Measurements from ENCODE around the gene ARFGEF3.
"Not testable (repeated sequence)": the region's sequence is repeated elsewhere in the genome, so short reads cannot be mapped to it uniquely, and the experiment has no call there.

The ARFGEF3 gene

DNA sequence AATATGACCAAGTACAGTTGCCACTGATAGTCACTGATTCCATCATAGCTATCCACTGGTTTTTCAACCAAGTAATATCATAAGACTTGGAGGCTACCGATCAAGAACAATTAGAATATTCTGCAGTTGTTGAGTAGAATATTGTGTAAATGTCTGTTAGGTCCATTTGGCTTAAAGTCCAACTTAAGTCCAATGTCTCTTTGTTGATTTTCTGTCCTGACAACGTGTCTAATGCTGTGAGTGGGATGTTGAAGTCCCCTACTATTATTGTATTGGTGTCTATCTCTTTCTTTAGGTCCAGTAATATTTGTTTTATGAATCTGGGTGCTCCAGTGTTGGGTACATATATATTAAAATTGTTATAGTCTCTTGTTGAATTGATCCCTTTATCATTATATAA is 13.9 kb downstream of the ARFGEF3 start:
- no peak for DNase-seq

DNA sequence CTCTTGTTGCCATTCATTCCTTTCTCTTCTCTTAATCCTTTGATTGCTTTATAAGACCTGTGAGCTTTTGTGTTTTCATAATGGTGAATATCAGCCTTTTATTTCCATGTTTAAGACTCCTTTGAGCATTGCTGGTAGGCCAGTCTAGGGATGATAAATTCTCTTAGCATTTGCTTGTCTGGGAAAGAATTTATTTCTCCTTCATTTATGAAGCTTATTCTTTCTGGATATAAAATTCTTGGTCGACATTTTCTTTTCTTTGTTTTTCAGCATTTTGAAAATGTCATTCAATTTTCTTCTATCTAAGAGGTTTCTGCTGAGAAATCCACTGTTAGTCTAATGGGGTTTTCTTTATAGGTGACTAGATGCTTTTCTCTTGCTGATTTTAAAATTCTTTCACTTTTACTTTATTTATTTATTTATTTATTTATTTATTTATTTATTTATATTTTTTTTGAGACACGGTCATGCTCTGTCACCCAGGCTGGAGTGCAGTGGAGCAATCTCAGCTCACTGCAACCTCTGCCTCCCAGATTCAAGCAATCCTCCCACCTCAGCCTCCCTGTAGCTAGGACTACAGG is 15.0 kb downstream of the ARFGEF3 start:
- no peak for DNase-seq

DNA sequence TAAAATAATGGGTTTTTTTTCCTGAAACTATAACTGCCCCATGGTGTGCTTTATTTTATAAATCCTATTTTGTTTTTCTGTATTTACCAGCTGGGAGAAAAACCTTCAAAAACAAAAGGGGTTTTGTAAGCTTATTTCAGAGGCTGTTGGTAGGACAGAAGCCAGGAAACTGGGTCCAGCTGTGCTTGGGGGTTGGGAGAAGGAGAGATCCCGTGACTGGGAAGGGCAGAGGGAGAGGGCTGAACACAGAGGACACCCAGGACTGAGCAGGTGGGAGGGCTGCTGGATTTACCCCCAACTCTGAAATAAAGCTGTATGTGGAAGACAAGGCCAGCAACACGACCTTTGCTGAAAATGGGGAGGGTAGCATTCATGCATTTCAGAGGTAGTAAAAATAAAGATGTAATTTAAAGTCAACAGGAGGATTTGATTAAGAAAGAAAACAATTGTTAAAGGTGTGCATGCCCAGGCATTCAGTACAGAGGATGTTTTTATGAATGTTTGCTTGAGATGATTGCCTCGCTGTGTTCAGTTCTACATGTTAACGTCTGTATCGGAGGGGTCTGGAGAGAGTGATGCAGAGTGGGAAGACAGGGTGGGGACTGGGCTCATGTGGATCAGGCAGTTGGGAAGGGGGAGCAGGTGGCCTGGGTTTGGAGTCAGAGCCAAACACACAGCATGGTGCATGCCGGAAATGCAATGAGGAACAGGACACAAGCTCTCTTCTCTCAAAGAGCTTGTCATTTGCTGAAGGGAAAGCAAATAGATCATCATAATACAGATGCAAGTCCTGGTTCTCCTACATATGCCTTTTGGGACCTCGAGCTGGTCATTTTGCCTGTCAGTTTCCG is 21.4 kb downstream of the ARFGEF3 start:
- DNase-seq = no peak

DNA sequence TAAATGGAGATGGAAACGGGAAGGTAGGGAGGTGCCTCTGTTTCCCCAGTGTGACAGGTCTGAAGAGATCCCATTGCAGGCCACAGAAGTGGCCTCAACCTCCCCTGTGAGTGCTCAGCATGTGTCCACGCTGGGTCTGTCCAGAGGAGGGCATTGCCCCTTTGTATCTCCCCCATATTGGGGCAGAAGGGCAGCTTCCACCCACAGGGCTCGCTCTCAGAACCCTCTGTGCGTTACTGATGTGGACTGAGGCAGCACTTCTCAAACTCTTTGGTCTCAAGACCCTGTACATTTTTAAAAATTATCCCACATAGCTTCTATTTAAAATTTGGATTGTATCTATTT is 22.0 kb downstream of the ARFGEF3 start:
- no peak for DNase-seq

DNA sequence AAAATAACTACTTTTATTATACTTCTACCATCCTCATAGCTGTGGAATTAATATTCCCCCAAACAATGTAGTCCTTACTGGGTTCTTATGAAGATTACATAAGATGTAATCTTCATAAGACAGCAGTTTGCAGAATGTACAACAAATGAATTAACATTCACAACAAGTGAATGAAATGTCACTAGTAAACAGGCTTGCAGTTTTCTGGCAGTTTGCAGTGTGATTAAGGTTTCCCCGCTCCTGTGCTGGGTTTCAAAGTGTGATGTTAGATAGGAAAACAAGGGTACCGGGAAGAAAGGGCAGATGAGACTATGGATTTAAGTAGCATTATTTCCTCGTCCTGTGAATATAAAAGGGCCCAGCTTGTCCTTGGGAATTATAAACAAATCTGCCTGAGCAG is 22.5 kb downstream of the ARFGEF3 start:
- DNase-seq = no peak

DNA sequence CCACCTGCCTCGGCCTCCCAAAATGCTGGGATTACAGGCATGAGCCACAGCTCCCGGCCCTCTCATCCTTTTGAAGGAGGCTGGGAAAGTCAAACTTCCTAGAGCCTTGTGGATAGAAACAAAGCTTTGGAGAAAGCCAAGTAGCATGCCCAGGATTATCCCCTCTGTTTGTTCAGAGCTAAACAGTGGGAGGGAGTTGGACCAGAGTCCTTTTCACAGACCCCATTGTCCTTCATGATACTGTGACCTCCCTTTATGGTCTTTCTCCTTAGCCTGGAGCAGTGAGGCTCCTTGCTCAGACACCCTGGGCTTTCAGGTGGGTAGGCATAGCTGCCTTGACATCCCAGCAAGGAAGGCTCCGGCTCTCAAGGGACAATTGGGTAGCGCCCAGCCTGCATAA is 25.4 kb downstream of the ARFGEF3 start:
- DNase-seq = no peak

DNA sequence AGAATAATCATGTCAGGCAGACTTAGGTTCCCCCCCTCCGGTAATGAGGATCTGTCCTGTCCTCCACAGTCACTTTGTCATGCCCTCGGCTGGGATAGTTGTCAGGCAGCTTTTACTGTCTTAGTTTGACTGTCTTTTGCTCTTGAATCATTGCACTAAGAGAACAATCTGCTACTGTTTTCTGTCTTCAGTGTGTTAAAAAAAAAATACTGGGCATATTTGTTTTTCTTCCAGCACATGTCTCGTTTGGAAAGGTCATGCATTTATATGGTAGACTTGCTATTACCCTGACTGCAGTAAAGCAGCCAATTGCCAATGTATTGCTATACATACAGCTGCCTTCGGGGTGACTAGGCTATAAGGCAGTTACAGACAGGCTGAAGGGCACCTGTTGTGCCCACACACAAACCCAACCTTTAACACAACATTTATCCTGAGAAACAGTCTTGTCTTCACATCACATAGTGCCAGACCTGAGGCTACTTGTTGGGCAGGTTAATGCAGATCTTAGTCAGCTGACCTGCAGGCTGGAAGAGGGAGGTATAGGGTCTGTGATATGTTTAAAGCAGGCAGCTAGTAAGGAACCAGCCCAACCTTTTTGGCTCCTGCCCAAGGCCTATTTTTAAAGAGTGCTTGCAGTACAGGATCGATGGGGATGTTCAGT is 26.7 kb downstream of the ARFGEF3 start:
- DNase-seq = no peak

DNA sequence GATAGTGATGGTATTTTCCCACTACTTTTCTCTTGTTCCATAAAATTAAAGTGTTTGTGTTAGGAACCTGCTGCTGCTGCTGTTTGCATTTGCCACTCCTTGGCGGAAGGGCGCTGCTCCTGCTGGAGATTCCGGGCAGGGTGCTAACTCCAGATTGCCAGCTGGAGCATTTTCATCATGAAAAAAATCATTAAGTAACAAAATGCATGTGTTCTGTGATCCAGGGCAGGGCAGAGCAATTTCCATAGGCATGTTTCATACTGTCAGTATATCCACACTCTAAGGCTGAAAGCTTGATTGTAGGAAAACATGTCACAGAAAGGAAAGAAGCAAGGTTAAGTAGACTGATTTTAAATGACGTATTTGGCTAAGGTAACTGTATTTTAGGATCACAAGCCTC is 32.5 kb downstream of the ARFGEF3 start:
- no peak for DNase-seq

DNA sequence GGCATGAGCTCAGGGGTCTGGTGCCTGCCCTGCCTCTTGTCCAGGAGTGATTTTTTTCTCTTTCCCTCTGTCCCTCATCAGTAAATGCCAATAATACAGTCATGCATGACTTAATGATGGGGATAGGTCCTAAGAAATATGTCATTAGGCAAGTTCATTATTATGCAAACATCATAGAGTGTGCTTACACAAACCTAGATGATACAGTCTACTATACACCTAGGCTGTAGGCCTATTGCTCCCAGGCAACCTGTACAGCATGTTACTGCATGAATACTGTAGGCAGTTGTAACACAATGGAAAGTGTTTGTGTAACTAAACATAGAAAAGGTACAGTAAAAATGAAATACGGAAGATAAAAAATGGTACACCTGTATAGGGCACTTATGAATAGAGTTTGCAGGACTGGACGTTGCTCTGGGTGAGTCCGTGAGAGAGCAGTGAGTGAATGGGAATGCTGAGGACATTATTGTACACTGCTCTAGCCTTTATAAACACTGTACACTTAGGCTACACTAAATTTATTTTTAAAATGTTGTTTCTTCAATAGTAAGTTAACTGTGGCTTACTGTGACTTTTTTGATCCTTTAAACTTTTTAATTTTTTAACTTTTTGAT is 34.5 kb downstream of the ARFGEF3 start:
- no peak for DNase-seq

DNA sequence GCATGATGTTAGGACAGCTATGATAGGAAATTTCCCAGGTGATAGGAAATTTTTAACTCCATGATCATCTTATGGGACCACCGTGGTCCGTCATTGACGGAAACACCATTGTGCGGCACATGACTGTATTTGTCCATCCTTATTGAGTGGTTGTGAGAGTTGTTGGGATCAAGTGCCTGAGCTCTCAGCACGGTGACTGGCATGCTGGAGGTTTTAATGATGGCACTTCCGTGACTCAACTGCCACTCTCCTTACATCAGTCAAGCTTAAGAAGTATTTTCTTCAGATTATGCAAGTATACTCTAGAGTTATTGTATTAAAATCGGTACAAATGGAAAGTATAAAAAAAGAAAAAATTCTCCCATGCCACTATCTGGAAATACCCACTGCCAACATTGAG is 35.8 kb downstream of the ARFGEF3 start:
- no peak for DNase-seq

DNA sequence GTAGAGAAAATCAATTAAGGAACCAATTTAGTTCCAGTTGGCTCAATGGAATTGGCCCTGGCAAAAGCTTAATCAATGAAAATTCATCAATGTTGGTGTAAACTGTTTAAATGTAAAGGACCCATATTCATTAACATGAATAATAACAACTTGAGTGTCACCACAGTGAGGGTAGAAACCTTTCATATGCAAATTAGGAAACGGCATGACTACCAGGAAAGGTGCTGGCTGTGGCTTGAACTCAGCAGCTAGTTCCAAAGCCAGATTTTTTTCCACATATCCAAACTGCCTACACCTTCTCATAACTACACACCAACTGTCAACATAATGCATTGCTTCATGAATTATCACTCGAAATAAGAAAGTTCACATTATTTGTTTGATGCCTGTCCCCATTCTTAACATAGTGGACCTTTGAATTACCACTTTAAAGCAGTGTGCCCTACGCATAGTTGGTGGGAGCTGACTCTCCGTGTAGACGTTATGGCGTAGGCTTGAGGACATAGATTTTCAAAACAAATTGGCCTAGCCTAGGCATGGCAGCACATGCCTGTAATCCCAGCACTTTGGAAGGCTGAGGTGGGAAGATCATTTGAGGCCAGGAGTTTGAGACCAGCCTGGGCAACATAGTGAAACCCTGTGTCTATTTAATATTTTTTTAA is 36.8 kb downstream of the ARFGEF3 start:
- DNase-seq = no peak

DNA sequence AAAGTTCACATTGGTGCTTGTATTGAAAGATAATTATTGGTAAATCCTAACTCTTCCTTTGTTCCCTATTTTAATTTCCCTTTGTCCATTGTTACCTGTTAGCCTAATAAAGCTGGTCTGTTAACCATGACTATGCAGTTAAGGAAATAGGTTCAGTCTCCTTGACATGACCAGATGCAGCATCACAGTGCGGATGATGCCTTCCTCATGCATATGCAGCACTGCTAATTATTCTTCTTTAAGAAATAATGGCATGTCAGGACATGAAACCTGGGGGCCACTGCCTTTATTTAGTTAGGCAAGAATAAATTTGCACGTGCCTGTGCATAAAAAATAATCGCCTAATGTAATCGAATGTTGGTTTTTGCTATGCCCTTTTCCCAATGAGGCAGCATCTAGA is 40.1 kb downstream of the ARFGEF3 start:
- no peak for DNase-seq

DNA sequence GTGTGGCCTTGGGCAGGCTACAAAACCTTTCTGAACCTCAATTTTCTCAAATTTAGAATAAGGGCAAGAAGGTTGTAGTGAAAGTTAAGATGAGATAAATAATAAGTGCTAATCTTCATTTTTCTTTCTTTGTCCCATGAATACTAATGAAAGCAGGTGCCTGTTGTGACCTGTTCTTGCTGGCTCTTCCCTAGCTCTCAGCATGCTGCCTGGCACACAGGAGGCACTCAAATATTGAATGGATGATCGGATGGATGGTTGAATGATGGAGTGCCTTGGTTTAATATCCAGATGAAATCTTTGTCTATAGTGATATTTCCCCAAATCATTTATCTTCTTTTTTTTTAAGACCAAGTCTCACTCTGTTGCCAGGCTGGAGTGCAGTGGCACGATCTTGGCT is 41.6 kb downstream of the ARFGEF3 start:
- DNase-seq = no peak

DNA sequence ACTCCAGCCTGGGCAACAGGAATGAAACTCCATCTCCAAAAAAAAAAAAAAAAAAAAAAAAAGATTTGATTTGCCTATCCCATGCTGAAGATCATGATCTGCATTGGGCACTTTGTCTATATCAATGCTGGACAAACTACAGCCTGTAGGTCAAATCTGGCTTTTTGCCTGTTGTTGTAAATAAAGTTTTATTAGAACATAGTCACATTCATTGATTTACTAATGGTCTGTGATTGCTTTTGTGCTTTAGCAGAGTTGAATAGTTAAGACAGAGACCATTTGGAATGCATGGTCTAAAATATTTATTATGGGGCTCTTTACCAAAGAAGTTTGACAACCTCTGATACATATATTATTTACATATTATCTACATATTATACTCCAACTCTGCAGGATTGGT is 42.6 kb downstream of the ARFGEF3 start:
- DNase-seq = no peak

DNA sequence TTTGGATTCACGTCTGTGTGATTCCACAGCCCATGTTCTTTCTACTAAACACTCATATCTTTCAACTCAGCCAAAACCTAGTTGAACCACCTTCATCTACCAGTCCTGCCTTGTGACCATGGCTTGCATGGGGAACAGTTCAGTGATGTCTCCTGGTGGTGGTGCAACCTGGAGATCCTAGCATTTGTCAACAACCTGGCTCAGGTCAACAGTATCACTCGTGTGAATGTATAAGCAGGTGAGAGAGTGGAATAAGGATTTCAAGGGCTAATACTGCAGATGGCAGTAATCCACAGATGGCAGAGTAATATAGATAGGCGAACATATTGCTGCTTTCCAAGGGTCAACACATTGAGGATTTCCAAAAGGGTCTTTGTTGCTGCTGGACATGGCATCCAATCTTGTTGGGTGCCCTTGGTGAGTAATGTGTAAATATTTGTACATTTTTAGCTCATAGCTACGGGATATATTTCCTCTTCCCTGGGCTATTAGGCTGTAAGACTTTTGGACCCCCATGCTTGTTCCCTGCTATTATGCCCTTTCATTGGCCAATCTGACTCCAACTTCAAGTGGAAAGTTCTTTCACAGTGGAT is 43.1 kb downstream of the ARFGEF3 start:
- DNase-seq = no peak

DNA sequence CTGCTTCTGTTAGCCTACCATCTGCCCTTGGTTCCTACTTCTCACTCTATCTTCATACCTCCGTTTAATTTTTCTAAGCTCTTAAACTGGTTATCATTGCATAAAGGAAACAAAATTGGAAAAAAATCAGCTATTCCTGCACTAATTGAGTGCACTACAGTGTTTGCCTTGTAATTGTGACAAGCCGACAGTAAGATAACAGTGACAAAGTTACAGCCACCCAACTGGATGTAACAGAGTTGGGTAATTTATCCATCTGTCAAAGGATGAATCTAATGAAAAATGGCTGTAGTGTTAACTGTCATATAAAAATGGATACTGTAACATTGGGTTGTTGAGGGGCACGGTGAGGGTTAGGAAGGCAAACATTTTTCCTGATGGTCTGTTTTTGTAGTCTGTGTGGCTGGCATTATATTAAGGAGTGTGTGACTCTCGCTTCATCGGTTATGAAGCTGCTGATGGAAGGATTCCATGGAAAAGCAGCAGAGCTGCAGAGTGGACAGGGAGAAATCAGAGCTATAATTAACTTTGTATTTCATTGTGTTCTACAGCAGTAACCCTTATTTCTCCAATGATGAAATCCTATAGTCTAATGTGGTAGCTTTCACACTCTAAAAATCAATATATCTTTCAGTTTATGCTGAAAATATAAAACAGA is 43.8 kb downstream of the ARFGEF3 start:
- no peak for DNase-seq

DNA sequence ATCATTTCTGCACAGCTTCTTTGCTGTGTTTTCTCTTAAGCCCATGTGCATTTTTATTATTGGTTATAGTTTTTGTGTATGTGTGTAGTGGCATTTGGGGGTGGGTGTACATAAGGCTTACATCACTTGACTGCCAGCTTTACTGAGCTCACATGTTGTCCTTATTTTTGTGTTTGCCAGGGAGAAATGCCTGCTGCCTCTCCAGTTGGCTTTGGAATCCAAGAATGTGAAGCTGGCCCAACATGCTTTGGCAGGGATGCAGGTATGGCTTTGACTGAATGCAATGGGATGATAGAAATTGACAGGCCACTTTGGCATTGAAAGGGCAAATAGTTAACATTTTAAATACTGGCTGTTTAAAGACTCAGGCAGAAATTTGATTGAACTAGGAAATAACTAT is 45.1 kb downstream of the ARFGEF3 start:
- no peak for DNase-seq

DNA sequence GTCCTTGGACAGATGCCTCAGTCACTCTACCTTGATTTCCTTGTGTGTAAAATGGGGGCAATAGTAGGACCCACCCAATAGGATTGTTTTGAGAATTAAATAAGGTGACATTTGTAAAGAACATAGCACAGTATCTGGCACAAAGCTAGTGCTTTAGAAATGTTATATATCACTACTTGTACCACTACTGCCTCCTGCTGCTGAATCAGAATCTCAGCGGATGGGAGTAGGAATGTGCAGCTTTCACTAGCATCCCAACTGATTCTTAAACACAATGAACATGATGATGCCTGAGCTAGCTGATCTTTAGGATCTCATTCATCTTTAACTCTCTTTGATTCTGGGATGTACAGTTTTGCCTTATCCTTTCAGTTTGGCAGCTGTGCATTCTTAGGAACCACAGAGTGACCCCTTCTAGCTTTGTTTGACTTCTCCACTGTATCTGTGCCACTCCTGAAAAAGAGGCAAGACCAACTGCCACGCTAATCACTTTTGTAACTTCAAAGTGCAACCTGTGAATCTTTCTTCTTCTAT is 49.4 kb downstream of the ARFGEF3 start:
- DNase-seq = no peak

DNA sequence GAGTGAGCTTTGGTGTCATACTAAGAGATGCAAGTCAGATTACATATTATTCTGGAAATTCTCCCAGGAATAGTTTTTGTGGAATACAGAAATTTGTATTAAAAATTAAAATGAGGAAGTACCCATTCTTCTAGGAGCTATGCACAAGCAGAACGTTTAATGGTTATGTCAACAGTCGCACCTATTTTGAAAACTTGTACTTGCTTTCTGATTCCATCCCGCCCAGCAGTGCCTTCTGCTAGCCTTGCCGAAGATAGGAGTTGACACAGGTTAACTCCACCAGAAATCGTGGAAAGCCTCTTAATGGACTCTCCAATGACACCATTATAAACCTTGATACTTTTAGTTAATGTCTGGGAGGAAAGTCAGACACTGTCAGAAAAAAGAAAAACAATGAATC is 49.9 kb downstream of the ARFGEF3 start:
- DNase-seq = no peak

DNA sequence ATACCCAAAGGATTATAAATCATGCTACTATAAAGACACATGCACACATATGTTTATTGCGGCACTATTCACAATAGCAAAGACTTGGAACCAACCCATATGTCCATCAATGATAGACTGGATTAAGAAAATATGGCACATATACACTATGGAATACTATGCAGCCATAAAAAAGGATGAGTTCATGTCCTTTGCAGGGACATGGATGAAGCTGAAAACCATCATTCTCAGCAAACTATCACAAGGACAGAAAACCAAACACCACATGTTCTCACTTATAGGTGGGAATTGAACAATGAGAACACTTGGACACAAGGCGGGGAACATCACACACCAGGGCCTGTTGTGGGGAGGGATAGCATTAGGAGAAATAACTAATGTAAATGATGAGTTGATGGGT is 50.8 kb downstream of the ARFGEF3 start:
- DNase-seq = not testable (repeated sequence)

DNA sequence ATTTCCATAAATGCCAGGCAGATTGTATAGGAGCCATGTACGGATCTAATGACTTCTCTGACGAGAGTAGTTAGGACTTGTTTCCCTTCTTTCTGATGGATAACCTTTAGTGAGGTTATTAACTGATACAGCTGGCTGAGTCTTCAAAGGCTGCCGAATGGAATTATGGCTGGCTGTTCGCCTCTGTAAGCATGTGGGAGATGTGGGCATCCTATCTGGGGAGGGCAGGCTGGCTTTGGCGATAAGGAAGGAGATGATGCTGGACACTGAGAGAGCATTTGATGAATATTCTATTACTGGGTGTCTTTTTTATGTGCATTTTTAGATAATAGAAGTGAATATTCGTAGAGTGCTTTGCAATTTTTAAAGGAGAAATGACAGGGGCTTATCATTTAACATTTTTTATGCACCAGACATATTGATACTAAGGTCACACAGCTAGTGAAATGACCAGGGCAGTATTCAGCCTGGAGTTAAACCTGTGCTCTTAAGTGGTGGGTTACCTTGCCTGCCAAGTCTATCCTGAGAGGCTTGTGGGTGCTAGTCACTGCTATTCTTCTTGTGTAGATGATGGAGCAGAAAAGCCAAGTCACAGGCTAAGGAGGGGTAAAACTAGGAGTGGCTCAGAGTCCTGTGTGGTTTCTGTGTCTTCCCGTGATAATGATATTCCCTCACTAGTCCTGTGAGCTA is 53.5 kb downstream of the ARFGEF3 start:
- no peak for DNase-seq

DNA sequence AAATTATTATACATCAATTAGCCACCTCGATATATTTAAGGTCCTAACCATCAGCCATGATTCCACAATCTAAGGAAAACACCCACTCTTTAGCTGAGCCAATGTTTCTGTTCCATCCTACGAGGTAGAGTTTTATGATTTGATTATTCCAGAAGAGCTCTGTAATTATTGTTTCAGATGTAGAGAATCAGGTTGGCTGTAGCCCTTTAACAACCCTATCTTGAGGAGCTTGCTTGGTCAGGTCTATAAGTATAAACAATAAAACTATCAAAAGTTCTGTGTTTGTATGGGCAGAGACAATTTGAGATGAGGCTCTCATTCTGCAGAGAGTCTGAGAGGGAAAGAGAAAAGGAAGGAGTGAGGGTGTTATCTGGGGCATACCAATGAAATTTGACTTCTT is 56.7 kb downstream of the ARFGEF3 start, which contains the start of gene PBOV1:
Gene PBOV1 (minus strand): TSS at position 43 of the 400 bp plus-strand sequence. CDS start 96 bp downstream, outside the sequence.
- DNase-seq = no peak
